GM19043 (cell line): ENCODE measurements around the gene DPYSL4.

Source experiments
- ATAC-seq: cut with Tn5 transposase; IDR thresholded peaks from one replicate; pipeline ENCODE4 v1.9.1; 2021; ENCODE audit warnings: low read depth; ENCODE audit not compliant: unreplicated experiment

The DPYSL4 gene

DNA sequence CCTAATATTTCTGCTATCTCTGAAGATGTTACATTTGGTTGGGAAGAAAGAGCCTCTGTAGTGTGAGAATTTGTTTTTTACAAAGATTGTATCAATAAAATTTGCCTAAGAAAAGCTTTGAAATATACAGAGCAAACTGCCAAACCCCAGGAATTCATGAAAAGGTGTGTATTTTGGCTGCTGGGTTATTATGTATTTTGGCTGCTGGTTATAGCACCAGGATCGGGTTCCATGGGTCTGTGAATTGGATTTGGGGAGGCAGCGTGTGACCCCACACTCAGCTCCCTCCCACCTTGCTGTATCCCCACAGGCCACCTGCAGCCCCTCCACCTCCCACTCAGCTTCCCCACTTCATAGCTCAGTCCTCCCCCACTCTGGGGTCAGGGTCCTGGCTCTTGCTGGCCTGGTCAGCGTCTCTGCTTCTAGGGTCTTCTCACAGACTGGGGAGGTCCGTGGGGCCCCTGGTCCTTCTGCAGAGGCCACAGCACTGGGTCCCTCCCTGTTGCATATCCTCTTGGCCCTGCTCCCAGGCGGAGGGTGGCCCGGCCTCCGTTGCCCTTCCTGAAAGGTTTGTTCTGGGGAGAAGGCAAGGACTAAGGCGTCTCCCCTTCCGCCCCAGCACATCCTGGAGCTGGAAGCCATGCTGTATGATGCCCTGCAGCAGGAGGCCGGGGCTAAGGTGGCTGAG is 24.0 kb upstream of the DPYSL4 start:
- ATAC-seq, result no peak

DNA sequence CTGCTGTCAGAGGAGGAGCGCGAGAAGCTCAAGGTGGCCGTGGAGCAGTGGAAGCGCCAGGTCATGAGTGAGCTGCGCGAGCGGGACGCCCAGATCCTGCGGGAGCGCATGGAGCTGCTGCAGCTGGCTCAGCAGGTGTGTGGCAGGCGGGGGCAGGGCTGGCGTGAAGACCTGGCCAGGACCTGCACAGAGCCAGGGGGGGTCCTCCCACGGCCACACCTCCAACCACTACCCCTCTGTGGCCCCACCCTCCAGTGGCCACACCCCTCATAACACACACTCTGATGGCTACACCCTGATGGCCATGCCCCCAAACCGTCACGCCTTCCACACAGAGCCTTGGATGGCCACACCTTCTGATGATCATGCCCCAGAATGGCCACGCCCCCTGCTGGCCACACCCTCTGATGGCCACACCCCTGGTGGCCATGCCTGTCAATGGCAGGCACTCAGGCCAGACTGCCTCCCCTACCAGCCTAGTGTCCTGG is 23.4 kb upstream of the DPYSL4 start:
- ATAC-seq, result no peak

DNA sequence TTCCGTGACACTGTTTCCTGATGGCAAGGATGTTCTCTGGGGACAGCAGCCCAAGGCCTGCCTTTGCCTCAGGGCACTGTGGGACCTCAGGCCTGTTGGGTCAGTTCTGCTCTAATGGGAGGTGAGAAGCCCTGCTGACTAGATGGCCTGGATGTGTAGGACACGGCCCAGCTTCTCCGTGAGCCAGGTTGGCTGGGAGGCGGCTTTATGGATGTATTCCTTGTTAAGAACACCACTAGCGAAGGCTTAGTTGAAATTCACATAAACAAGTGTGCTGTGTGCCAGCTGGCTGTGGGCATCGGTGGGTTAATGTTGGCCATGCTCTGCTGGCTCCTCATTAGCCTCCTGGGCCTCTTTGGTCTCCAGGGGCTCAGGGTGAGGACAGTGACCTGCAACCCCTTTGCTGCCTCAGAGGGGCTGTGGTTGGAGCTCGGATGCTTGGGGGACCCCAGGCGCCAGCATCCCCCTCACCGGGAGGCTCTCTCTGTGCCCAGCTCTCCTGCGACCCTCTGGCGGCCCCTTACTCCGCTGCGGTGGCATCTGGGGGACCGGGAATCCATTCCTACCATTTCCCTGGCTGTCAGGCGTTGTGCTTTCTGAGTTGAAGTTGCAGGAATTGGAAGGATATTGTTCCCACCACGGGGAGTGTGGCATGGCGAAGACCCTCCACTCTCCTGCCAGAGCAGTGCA is 22.8 kb upstream of the DPYSL4 start:
- ATAC-seq, result no peak

DNA sequence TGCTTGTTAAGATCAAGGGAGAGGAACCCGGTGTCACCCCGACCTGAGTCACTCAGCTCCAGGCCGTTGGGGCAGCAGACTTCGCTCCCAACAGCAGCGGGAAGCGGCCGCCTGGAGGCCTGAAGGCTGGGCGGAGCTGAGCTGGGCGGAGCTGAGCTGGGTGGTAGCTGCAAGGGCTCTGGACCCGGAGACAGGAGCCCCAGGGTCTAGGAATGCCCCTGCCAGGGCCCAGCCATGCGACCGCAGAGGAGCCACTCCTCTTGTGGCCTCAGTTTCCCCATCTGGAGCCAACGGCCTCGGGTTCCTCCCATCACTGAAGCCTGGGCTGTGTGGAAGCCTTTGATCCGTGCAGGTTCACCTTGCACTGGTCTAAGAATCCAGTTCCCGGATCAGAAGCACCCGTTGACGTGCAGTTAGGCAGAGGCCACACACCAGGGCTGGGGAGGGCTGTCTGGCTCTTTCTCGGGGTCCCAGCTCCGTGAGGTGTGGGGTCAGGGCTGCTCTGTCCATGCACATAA is 21.9 kb upstream of the DPYSL4 start:
- ATAC-seq, result no peak

DNA sequence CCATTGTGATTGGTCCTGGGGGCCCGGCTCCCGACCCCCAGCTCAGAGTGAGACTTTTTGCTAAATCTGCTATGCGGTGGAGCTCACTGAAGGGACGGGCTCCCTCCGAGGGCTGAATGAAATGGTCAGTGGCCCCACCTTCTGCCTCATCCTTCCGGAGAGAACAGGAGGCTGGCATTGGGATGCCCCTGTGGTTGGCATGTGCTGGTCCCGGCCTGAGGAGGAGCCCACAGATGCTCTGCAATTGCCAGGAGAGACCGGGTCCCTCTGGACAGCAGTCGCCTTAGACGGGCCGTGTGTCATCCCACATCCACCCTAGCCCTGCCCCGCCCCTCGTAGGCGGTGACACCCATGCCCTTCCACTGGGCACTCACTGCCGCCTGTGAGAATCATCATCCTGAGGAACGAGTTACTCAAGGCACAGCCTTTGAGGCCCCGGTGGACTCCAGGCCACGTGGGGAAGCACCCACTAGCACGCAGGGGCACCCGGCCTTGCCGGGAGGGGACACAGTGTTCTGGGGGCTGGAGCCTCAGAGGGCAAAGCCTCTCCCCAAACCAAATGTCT is 21.2 kb upstream of the DPYSL4 start:
- ATAC-seq, result no peak

DNA sequence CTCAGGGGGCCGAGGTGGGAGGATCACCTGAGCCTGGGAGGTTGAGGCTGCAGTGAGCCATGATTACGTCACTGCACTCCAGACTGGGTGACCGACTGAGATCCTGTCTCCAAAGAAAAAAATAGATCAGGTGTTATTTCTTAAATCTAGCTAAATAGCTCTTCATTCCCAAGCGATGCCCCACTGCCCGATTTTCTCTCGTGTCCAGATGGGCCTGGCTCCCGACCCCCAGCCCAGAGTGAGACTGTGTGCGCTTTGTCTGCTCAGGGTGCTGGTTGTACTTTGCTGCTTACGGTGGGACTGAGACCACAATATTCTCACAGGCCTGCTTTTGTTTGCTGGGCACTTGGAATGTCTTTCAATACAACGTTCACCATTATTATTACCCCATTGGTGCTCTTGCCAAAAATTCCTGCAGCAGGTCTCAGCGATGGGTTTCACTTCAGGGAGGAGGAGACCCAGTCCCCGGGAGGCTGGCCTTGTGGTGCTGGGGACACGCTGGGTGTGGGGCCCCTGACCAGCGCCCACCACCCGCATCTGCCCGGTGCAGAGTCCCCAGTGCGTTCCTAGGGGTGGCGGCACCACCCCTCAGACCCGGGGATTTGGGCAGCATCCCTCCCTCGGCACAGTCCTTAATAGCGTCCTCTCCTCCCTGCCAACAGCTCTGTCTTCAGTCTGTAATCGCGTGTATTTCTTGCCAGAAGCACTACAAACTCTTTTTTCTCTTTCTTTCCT is 20.4 kb upstream of the DPYSL4 start:
- ATAC-seq, result no peak

DNA sequence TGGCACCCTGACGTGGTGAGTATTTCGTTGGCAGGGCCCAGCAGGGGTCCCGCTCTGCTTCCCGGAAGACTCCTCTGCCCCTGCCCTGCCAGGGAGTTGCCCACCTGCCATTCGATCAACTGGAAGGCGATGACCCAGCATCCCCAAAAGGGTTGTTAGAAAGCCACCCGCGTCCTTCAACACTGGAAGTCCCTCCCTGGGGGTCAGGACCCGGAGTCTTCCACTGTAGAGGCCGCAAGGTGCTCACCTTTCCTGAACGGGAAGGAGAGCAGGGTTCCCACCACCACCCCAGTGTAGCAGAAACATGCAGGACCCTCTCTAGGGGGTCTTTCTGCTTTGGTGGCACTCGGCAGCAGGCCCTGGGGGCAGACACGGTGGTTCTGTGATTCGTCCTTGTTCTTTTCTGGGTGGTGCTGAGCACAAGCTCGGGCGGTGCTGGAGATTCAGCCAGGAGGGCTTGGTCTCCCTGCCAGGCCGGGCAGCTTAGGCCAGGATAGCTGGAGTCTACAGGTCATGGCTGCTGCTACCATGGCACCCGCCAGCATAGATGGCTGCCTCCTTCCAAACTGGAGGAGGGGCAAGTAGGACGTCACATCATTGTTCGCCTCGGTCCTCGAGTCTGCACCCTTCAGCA is 19.6 kb upstream of the DPYSL4 start:
- ATAC-seq, result no peak

DNA sequence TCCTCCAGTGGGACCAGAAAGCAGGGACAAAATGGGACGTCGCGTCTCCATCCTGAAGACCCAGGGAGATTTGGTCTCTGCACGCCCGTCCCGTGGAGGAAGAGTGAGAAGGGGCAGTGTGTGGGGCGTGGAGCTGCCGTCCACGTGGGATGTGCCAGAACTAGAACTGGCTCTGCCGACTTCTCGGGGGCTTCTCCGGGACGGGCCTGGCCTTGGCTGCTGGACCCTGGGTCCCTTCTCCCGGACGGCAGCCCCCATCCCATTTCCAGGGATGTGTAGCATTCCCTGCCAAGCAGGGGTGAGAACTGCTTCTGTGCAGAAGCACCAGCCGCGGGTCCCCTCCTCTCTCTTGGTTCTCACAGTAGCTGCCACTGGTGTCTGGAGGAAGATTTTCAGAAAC is 18.8 kb upstream of the DPYSL4 start:
- ATAC-seq, result no peak

DNA sequence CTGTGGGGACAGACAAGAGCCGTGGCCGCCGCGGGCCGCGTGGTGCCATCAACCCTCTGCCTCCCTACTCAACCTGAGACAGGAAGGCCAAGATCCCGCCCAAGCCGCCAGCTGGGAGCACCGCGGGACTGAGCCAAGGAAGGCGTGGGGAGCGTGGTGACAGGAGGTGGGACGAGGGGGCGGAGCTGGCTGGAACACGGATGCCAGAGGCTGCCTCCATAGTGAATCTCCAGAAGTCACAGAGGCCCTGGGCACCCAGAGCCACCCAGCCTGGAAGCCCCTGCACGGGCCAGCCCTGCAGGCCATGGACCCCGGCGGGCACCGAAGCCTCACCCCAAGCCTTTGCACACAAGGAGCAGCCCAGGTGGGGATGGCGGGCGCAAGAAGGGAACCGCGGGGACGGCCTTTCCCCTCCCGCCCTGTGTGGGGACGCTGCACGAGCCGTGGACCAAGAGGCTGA is 18.1 kb upstream of the DPYSL4 start:
- ATAC-seq, result no peak

DNA sequence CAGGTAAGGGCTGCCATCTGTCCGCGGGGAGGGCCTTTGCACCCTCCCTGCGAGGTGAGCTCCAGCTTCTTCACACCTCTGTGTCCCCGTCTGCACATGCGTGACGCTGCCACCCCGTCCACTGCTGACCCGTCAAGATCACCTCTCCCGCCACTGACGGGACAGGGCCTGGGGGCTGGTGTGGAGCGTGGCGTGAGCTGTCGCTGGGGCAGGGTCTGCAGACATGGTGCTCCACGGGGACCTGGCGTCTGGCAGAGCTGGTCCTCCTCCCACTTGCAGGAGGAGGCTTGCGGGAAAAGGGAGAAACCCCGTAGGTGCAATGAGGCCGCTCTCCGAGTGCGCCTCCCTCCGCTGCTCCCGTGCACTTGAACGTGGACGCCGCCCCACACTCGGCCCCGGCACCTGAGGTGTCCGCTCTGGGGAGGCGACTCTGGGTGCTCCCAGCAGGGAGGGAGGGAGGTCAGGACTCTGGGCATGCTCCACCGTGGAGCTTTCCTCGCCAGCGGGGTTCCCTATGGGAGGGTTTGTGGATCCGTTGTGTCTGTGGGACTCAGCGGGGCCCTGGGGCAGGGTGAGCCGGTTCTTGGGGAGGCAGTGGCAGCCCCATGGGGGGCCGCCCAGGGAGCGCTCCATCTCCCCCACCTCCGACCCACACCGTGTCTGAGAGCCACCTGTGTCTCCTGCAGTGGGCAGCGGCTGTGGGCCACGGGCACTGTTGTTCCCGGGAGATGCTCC is 17.6 kb upstream of the DPYSL4 start:
- no peak for ATAC-seq

DNA sequence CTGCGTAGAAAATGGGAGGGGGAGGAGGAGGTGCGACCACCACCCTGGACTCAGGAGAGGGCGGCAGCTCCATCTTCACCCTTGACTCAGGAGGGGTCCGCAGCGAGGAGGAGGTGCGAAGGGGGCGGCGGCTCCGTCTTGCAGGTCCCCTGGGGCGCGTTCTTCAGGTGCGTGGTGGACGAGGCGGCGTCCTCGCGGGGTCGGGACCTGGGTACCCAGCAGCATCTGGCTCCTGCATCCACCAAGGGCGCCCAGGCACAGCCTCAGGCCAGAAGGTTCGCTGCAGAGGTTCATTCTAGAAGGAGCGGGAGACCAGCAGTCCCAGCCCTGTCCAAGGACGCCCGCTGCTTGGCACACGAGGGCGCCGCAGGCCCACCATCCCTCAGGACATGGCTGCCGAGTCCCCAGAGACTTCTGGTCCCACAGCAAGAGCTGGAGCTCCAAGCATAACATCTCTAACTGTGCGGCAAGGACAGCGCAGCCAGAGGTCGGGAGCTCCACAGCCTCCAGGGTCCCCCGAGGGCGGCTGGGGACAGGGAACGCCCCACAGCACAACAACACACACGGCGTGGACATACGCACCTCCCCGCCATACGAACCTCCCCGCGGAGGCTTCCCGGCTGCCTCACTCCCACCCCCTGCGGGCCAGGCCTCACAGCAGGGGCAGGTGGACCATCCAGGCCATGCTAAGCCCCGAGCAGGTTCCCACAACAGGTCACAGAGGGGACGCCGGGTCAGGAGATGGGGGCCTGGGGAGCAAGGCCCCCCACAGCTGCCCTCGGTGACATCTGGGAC is 16.8 kb upstream of the DPYSL4 start:
- ATAC-seq, result no peak

DNA sequence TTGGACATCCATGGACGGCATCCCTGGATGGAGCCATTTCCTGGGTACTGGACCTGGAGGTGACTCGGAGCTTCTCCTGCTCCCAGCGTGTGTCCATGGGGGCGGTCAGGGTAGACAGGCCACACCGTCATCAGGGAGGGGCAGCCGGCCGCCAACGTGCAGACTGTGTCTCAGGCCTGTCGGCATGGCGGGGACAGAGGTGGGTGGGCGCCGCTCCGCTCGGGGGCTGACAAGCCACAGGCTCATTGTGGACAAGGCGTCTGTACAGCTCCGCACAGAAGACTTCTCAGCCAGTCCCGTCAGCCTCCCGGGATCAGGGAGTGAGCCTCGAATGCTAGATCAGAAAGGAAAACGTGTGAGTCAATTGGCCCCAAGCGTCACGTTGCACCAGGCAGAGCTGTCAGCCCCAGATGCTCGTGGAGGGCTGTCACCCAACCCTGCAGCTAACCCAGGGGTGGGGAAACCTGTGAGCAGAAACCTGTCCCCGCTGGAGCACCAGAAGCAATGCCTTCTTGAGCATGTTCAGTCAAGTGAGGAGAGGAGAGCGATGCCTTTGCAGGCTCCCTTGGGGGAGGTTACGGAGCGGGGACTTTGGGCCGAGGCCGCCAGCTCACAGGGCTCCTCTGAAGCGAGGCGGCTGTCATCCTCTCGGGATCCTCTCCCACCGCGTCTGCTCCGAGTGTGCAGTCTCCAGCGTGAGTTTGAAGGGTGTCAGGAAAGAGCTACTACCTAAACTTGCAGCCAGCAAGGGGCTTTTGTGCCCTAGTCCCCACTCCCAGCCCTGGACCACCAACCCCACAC is 16.0 kb upstream of the DPYSL4 start:
- no peak for ATAC-seq

DNA sequence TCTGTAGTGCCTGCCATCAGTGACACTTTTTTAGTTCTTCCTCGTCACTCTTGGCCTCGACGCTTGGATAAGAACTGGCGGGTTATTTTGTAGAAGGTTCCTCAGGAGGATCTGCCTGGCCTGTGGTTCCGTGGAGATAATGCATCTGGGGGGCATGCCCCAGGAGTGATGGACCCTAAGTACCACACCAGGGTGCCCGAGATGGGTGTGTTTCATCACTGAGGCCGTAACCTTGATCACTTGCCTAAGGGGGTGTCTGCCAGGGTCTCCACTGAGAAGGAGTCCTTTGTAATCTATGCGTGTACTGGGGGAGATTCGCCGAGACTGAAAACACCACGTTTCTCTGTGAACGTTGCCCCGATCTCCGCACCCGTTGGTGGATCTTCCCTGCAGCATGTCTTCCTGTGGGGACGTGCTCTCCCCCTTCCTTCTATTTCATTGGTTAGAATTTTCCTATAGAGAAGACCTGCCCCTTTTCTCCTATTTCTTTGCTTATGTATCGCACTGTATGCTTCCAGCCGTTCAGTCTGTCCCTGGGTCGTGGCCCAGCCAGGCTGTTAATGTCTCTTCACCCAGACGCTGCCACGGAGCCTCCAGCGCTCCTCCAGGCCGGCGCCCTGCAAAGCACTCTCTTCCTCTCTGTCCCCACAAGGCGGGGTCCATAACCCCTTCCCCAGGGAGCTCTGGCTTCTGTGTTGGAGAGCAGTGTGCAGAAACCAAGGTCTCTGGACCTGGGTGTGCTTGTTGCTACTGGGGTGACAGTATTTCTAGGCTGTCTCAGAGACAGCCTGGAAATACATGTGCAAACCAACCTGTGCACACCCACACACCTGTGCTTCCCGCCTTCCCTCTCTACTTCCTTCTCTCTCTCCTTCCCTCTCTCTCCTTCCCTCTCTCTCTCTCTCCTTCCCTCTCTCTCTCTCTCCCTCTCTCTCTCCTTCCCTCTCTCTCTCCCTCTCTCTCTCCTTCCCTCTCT is 14.4 kb upstream of the DPYSL4 start:
- no peak for ATAC-seq

DNA sequence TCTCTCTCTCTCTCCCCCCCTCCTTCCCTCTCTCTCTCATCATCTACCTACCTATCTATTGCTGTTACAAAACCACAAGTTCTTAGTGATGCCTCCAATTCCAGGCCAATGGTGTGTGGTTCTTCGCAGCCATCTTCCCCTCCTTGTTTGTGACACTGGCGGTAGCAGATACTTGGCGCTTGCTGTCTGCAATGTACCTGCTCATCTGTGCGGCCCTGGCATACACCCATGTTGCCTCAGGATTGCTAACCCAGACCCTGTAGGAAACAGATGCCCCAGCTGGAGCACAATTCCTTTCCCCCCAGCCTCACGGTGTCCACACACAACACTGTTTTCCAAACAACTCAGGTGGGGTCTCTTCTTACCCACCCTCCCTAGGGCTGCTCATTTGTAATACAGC is 13.6 kb upstream of the DPYSL4 start:
- ATAC-seq, result no peak

DNA sequence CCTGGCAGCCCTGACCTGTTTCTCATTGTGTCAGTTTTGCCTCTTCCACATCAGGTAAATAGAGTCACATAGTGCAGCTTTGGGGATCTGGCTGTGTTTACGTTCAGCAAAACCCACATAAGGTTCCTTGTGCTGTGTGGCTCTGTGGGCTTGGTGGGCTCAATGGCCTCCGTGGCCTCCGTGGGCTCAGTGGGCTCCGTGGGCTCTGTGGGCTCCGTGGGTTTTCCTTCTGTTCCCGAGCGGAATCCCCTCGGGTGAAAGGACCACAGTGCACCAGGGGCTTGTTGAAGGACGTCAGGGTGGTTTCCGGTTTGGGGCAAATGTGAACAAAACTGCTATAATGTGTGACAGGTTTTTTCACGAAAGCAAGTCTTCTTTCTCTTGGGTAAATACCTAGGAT is 12.5 kb upstream of the DPYSL4 start:
- ATAC-seq, result no peak

DNA sequence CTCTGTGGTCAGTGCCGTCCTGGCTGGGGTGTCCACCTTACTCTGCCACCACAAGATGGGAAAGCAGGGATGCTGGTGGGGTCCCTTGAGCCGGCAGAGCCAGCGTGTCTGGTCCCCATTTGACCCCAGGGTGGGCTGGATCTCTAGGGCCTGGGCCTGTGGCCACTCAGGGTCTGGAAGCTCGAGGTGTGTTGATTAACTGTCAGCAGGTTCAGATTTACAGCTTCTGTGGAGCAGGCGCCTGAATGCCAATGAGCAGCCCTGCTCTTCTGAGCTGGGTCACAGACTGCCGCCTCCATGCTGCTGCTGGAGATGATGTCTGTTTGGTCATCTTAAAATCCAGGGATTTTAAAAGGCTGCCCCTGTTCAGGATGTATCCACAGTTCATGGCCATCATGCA is 11.3 kb upstream of the DPYSL4 start:
- ATAC-seq, result no peak

DNA sequence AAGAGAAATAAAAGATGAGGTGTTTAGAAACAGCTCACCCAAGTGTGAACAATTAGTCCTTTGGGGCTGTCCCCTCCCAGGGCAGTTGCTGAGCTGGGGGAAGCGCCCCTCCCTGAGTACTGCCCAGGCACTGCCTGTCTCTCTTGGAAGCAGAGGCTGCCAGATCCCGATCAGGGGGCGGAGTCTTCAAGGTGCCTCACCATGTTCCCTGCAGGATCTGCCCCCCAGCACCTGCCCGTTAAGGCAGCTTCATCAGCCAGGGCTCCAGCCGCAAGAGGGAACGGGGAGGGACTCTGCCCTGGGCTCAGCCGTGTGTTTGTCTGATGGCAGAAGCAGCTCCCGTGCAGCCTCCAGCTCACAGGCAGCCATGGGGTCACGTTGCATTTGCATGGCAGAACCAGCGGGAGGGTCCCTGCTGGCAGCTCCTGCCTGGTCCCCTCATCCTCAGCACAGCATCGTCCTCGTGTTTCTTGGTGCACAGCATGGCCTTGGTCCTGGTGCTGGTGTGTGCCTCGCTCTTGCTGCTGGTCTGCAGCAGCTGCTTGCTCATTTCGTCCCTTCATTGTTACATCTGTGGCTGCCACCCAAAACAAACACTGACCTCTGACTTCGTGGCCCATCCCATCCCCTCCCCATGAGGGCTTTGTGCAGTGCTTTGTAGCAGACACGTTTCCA is 10.7 kb upstream of the DPYSL4 start:
- ATAC-seq, result no peak
